LNCAP (cell line): ENCODE measurements around the gene CCN6.

Experiments
- CTCF ChIP-seq: fragments of 450-650 bp; IDR thresholded peaks from 2 replicates; pipeline ENCODE4 v1.5.1; 2017; ENCODE audit warnings: mild to moderate bottlenecking

Gene CCN6

GRCh38 chr6:112044856-112045255 is 9.0 kb upstream of the CCN6 start:
- TF ChIP-seq CTCF: no peak

DNA sequence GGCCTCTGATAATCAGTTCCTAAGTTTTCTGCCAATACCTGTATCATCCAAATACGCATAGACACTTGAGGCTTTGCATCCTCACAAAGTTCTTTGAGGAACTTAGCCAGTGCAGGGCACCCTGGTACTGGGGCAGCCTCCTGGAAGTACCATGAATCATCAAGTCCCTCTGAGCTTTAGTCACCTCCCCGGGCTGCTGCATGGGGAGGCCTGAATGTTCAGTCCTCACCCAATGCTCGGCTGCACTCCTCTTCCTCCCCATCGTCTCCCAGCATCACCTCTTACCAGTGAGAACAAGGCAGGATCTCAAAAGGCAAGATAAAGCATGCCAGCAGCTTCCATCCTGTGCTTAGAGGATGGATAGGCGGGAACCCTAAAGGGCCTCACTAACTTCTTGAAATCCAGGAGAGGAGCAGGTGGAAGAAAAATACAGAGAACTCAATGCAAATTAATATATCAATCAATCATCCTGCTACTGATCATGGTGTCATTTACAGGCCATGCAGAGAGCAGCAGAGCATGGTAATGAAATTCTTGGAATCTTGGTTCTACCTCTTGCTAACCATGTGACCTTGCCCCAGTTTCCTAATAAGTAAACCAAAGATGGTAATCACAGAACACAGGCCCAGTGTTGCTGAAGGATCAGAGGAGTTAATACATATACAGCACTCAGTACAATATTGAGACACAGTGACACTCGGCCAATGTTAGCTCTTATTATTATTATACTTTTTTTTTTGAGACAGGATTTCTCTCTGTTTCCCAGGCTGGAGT is 4.7 kb upstream of the CCN6 start:
- TF ChIP-seq CTCF: no peak

DNA sequence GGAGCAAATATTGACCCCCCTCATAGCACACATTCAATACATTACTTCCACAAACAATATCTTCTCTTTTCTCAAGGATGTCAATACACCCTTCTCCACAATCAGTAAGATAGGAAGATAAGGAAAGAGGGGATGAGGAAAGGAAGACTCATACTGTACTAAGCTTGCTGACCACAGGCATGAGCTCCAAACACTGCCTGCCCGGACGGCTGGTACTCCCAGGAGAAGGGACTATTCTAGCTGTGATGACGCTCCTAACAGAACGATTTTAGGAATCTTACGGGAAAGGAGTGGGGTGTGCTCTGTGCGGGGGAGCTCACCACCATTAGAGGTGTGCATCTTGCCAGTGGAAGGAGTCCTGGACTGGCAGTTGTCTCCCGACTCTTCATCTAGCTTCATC is 3.9 kb upstream of the CCN6 start:
- TF ChIP-seq CTCF: no peak

GRCh38 chr6:112050429-112050828 is 3.5 kb upstream of the CCN6 start:
- no peak for TF ChIP-seq CTCF

DNA sequence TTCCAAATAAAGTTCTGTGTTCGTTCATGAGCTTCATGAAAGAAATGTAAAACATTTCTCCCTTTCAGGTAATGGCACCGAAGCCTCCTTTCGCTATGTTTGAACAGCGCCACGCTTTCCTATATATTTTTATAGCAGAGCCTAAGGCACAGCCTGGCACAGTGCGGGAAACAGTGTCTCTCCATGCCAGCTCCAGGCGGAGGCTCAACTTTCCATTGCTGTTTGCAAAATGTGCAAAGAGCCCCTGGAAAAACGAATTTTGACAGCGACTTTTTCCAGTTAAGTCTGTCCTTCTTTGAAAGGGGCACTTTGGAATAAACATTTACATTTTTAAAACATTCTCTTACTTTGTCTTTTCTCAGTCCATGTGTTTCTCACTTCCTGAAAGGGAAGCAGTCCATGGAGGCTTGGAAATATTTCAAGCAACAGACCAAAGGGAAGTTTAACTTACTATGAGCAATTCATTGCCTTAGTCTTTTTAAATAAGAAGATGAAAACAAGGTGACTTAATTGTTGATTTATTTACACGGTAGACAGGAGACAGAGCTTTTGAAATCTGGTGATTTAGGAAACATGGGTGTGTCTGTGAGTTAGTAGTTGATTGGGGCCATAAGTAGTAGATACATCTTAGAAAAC is 769 bp downstream of the CCN6 start:
- no peak for TF ChIP-seq CTCF

DNA sequence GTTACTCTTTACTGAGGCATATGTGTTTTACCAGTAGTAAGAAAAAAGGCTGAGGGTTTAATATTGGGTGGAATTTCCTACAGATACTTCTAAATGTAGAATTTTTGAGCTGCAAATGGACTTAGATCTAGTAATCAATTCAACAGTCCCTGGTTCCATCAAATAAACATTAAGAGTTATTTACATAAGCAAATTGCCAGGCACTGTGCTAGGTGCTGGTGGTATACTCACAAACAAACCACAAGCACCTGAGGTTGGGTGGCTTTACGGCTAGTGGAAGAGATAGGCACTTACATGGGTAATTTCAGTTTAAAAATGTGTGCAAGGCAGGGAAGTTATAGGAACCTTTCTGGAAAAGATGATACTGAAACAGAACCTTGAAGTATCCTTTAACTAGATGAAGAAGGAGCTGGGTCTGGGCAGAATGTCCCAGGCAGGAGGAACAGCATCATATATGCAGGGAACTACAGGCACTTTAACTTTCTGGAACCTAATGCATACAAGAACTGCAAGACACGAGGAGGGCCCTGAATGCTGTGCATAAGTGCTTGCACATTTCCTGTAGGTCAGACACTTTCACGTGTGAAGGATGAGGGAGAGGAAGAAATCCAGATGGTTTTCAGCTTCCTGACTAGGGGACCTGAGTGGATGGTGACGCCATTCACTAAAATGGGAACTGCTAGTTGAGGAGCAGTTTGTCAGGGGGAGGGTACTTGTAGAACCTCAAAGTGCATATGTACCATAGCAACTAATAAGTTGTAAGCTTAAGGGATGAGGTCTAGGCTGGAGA is 4.5 kb downstream of the CCN6 start:
- TF ChIP-seq CTCF: no peak

DNA sequence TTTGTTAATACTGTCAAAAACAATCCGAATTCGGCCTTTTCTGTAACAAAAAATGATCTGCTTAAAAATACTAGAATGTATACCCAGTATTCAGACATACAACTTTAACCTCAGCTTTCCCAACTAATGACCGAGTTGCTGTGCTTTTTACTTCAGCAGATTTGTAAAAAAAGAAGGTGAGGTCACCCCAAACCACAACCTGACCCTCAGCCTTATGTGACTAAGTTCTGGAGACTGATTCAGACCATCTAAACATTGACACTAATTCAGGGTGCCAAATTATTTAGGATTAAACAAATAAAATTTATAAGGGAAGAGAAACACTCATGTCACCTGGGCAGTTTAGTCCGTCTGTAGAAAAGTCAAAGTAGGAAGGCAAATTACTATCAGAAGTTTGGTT is 7.7 kb downstream of the CCN6 start:
- no peak for TF ChIP-seq CTCF
